Epidermal melanocyte (primary cell): ENCODE data around the gene ITGB1.
A peak's percentile ranks its signal among the peaks of the same experiment; 100 is the strongest.
"Not testable (repeated sequence)": the region's sequence is repeated elsewhere in the genome, so short reads cannot be mapped to it uniquely, and the experiment has no call there.

Source experiments
- DNase-seq: peaks from one replicate; pipeline ENCODE4 v3.0.0; 2011; ENCODE audit warnings: low spot score; ENCODE audit not compliant: insufficient read length

ITGB1 gene

DNA sequence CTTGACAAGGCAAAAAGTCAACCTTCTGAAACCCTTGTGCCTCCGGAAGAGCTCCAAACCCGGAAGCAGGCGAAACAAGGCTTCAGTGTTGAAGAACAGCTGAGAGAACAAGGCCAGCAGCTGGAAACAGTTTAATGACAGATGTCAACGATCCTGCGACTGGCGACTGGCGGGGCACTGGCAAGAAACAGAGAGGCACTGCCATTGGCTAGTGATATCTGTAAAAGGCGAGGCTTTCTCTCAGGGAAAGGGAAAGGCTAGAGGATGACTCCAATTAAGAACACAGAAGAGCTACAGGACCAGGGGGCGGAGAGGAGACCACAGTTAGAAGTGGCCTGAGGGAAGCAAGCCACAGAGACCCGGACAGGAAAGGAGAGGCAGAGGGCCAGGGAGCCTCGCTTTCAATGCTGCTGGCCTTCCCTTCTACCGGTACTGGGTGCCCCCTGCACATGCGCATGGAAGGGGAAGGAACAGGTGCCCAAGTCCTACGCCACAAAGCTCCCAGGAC lies 19.4 kb downstream of the ITGB1 start:
- DNase-seq, result peak; percentile 20

DNA sequence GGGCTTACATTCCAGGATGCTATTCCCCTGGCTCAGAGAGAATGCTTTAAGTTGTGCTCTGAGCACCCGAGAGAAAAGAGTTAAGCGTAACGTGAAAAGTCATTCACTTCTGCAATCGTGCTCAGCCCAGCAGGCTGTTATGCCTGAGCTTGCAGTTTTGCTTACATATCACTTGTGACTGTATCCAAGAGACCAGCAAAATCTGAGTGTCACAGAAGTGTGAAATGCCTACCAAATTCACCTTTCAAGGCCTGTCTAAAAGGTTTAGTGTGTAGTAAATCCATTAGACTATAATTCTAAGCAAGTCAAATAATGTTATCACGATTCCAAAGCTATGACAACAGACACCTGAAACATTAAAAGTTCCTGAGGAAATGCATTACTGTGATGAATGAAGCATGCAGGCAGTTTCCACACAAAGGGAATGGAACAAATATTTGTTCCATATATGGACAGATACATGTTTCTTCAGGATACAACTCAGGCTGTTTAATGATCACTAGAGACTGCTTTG lies 20.1 kb downstream of the ITGB1 start:
- DNase-seq, result no peak

DNA sequence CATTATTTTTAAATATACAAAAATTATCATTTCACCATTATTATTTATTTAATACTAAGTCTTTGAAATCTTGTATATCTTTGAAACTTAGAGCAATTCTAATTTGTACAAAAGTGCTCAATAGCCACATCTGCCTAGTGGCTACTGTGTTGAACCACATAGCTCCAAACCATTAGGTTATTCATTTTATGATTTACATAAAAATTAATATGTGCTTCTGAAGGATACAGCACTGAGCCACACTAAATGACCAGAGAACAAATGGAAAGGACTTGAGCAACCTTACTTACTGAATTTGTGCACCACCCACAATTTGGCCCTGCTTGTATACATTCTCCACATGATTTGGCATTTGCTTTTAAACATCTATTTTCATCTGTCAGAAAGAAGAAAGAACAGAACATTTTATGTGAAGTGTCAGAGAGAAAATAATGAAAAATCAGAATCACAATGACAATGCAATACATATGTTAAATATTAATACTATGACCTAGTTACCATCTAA lies 25.8 kb downstream of the ITGB1 start:
- no peak for DNase-seq

DNA sequence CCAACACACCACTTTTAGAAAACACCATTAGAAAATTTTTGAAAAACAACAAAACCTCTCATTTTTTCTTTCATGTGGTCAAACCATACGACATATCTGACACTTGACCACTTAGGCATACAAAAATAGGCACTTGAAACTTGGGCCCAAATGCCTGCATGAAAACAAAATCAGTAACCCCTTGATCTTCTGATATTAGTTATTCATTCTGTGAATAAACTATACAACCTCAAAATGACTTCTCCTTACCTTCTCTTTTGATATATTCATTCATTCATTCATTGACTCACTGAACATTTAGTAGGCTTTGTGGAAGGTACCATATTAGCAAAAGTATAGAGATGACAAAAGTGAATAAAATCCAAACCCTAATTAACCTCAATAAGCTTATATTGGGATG lies 26.4 kb downstream of the ITGB1 start:
- no peak for DNase-seq

DNA sequence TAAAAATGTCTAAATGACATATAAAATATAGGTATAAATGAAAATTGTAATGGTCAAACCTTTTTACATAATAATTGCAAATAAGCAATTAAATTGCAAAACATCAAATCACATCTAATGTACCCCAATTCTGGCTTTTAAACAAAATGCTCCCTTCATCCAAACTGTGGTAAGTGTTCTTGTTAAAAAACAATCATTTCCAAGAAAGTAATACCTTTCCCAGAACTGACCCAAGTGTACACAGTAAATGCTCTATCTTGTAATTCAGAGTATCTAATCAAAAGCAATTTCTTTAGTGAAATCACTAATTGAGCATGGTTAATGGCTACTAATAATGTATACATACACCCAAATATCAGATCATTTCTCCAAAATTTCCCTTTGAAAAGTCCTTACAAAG lies 28.0 kb downstream of the ITGB1 start:
- DNase-seq, result no peak

DNA sequence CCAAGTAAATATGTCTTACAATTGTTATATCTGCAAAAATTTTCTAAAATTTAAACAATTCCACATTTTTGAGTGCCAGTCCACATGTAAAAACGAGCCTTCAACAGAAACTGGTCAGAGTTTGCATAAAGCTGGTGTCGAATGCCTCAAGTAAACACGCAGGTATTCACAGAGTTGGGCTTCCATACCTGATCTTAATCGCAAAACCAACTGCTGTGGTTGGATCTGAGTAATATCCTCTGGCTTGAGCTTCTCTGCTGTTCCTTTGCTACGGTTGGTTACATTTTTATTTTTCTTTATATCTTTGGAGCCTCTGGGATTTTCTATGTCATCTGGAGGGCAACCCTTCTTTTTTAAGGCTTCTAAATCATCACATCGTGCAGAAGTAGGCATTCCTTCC lies 28.4 kb downstream of the ITGB1 start:
- DNase-seq, result no peak

DNA sequence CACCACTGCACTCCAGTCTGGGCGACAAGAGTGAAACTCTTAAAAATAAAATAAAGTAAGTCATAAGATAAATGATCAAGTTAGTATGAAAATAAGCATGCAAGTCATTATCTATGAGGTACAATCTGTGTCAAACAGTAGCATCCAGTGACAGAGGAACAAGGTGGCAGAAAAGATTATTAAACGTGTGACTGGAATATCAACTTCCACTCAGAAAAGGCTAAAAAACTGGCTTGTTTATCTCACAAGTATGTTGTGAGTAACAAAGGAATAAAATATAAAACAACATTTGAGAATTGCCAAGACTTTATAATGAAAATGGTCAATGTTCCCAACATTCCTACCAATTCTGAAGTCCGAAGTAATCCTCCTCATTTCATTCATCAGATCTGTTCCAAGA lies 30.3 kb downstream of the ITGB1 start:
- no peak for DNase-seq

DNA sequence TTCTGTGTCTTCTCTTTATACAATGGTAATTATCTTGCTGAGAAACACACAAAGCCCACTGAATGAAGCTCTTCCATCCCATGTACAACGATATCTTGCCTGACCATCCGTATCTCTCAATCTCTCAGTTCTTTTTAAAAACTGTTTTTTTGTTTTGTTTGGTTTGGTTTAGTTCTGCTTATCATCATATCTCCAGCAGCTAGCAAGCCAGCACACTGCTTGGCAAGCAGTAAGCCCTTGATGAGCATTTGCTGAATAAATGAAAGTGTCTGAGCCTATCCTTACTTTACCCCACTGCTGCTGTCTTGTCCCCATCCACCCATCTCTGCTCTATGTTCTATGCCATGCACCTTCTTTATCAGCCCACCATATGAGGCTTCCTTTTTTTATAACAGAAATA lies 34.2 kb downstream of the ITGB1 start:
- DNase-seq, result no peak

DNA sequence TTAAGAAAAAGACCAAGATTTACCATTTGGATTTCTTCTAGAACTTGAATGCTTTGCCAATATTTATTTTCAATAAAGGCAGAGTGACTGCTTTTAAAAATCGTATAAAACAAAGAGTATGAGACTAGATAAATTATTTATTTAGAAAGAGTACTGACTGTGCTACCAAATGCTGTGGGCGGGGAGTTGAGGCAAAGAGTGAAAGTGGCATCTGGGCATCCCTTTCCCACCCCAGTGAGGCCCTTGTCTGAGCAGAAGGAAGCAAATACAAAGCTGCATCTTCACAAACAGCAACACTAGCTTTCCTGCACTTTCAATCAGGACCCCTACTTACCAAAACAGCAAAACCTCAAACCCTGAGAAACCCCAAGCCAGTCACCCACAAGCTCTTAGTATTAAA lies 34.9 kb downstream of the ITGB1 start:
- no peak for DNase-seq

DNA sequence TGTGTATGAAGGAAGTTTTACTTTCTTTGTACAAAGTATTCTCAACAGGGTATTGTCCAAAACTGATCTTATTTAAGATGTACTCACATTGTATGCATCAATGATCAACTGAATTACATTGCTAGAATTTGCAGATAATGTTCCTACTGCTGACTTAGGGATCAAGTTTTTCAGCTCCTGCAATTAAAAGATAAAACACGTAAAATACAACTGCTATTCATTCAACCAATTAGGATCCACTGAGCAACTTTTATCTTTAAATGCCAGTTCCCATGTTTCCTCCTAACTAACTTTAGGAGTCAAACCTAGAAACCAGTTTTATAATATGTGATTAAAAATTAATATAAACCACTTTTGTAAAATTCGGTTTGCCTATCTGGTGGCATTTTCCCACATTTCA lies 35.9 kb downstream of the ITGB1 start:
- DNase-seq, result no peak

DNA sequence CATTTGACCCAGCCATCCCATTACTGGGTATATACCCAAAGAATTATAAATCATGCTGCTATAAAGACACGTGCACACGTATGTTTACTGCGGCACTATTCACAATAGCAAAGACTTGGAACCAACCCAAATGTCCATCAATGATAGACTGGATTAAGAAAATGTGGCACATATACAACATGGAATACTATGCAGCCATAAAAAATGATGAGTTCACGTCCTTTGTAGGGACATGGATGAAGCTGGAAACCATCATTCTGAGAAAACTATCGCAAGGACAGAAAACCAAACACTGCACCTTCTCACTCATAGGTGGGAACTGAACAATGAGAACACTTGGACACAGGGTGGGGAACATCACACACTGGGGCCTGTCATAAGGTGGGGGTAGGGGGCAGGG lies 40.2 kb downstream of the ITGB1 start:
- DNase-seq, result not testable (repeated sequence)

DNA sequence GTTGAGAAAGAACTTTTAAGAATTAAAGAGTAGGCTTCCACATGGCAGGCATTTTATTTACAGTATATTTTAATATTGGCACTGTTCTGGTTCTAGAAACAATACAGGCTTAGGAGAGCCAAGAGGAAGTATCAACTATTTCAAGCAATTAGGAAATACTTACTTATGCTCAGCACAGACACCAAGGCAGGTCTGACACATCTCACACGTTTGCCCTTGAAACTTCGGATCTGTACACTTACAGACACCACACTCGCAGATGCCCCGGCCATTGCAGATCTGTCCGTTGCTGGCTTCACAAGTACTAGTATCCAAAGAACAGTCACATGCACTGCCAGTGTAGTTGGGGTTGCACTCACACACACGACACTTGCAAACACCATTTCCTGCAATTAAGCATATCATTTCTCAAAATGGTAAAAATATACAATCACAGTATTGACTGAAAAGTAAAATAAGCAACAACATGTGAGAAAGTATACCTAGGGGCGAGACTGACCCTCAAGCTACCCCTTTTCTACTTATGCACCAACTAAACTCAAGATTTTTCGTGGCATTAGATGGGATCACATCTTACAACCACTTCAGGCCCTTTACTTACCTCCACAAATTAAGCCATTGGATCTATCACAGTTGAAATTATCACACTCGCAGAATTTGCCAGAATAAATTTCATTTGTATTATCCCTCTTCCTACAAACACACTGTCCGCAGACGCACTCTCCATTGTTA lies 46.6 kb downstream of the ITGB1 start:
- DNase-seq, result no peak

DNA sequence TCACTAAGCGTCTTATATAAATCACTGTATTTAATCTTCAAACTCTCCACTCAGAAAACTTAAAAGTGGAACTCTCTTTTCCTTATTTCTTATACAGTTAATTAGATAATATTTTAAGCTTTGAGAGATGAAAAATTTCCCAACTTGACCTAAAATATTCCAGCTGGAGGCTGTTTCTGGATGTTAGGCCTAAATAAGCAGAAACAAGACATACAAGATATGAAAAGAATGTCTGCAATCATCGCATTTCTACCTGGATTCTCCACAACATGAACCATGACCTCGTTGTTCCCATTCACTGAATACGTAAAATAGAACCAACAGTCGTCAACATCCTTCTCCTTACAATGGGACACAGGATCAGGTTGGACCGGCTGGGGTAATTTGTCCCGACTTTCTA lies 48.1 kb downstream of the ITGB1 start:
- not testable (repeated sequence) for DNase-seq

DNA sequence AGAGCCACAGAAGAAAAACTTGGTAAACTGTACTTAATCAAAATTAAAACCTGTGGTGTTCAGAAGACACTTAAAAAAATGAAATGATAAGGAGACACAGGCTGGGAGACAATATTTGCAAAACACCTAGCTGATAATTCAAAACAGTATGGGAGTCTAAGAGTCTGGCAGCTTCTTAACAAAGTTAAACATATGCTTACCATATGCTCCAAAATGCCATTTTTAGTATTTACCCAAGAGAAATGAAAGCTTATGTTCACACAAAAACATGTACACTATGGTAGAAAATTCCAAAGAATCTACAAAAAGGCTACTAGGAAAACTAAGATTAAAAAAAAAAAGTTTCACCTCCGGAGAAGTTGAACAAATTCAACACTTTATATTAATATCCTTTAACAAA lies 48.6 kb downstream of the ITGB1 start:
- no peak for DNase-seq

DNA sequence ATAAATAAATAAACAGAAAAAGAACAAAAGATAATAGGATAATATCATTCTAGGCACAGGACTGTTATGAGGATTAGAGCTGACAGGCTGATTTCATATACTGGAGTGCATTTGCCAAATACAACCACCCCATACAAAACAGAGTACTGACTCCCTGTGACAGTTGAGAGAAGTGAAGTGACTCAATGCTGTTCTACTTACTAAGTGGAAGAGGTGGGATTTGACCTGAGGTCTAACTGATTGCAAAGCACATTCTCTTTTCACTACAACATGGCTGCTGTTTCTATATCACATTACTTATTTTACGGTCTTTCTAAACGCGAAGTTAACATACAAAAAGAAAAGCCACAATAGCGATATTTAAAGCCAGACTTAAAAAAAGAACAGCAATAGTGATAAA lies 51.4 kb downstream of the ITGB1 start:
- DNase-seq, result no peak

DNA sequence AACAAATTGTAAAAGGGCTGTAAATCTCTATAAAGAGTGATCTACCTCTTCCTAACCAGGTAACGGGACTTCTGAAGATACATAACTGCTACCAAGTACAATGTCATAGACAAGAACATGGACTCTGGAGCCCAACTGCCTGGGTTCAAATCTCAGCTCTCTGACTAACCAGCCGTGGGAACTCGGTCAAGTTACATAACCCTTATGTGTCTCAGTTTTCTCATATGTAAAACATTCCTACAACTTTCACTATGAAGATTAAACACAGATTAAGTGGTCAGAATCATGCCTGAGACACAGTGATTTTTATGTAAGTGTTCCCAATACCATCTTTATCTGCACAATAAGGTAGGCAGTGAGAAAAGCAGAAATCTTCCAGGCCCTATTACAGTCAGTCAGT lies 52.6 kb downstream of the ITGB1 start:
- no peak for DNase-seq

DNA sequence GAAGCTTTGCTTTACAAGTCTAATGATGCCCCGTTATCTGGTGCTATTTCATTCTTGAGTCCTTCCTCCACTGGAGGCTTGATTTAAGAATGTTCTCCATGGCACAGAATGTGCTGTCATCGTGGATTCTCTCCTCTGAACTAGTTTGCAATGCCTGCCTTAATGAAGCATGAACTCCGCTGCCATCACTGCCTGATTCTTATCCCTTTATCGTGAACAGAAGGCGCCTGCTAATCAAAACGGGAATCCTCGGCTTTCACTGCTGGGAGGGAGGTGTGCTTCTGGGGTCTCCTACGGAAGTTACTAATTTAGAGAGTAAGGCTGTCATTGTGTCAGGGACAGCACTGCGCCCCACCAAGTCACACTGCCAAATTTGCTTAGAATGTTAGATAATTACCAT lies 56.2 kb downstream of the ITGB1 start:
- no peak for DNase-seq

DNA sequence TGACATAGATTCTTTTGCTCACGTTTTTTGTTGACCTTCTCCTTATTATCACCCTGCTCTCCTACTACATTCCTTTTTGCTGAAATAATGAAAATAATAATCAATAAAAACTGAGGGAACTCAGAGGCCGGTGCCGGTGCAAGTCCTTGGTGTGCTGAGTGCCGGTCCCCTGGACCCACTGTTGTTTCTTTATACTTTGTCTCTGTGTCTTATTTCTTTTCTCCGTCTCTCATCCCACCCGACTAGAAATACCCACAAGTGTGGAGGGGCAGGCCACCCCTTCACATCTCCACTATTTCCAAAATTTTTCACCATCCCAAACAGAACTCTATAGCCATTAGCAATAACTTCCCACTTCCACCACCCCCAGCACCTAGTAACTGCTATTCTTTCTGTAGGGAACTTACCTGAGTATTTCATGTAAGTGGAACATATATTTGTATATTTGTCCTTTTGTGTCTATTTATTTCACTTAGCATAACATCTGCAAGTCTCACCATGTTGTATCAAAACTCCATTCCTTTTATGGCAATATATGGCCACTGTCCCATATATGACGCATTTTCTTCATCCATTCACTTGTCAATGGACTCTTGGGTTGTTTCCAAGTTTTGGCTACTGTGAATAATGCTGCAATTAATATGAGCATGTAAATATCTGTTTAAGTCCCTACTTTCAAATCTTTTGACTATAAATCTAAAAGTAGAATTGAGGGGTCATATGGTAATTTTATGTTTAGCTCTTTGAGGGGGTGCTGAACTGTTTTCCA lies 62.6 kb downstream of the ITGB1 start:
- DNase-seq, result not testable (repeated sequence)

DNA sequence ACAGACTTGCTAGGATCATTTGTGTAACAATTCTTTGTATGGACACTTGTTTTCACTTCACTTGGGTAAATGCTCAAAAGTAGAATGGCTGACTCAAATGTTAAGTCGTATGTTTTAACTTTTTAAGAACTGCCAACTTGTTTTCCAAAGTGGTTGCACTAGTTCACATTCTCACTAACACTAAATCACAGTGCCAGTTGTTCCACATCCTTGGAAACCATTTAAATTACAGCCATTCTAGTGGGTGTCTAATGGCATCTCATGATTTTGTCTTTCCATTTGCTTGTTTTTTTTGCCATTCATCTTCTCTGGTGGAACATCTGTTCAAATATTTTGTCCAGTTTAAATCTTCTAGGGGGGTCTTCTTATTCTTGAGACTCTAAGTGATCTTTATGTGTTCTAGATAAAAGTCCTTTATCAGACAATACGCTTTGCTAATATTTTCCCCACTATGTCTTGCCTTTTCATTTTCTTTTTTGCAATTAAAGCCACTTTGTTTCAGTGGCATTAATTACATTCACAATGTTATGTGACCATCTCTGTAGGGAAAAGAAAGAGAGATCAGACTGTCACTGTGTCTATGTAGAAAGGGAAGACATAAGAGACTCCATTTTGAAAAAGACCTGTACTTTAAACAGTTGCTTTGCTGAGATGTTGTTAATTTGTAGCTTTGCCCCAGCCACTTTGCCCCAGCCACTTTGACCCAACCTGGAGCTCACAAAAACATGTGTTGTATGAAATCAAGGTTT lies 63.9 kb downstream of the ITGB1 start:
- DNase-seq, result no peak

DNA sequence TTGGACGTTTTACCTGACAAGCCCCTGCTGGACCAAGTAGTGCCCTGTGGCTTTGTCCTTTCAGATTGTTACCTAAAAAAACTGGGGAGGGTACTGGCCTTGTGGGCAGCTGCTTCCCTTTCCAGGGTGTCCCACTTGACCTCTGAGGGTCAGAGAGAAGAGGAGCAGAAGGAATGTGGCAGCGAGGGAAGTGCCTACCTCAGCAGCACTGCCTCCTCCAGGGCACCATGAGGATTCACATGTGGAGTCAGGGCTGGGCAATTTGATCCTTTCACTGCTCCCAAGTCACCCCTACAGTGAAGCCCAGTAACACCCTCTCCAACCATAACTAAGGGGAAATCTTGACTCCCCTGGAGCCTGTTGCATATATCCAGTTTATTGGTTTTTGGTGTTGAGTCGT lies 64.6 kb downstream of the ITGB1 start:
- DNase-seq, result no peak

DNA sequence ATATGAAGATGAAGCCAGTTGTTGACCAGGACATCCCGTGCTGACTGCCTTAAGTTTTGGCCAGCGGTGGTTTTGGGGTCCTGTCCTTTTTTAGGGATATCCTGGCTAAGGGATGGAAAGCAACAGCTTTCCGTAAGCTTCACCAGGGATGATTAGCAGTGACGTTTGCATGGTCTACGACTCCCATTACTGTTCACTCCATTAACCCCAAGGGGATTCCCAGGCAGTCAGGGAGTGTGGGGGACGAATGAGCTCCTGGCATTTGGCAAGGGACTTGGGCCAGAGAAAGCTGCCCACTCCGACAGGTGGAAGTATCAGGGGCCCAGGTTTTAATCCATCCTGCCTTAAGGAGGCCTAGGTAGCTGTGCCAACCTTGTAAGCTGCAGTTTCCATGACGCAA lies 66.8 kb downstream of the ITGB1 start:
- no peak for DNase-seq

DNA sequence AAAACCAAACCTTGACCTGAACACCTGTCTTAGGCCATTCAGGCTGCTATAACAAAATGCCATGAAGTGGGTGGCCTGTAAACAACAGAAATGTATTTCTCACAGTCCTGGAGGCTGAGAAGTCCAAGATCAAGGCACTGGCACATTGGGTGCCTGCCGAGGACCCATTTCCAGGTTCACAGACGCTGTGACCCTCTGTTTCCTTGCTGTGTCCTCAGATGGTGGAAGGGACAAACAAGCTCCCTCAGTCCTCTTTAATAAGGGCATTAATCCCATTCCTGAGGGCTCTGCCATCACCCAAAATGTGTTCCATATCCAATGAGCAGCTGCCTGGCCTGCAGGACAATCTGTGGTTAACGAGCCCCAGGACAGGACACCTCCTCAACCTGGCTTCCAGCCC lies 67.6 kb downstream of the ITGB1 start:
- no peak for DNase-seq
